SJSA1 (cell line): ENCODE measurements around the gene UGCG. TPM values are rescaled to one million over a fixed set of nuclear protein-coding genes. Genes with fewer than 3 reads are reported as not detected.
A peak's percentile ranks its signal among the peaks of the same experiment; 100 is the strongest.
"Not testable (repeated sequence)": the region's sequence is repeated elsewhere in the genome, so short reads cannot be mapped to it uniquely, and the experiment has no call there.

ENCODE experiments used
- DNase-seq, 2 experiments: peaks; one replicate each; pipeline ENCODE4 v3.0.0-alpha.2; 2015 to 2020; ENCODE audit warnings: low spot score in 2 of 2, low read depth in 1 of 2
- H3K27ac ChIP-seq: fragments of 250-450 bp; sonication (Bioruptor Pico); 2 replicates; pipeline ENCODE4 v1.5.1; 2020; ENCODE audit warnings: mild to moderate bottlenecking, moderate library complexity
- H3K27me3 ChIP-seq: fragments of 250-450 bp; sonication (Bioruptor Pico); replicated peaks from 2 replicates; pipeline ENCODE4 v1.5.1; 2020; ENCODE audit warnings: mild to moderate bottlenecking, moderate library complexity
- H3K36me3 ChIP-seq: fragments of 250-450 bp; sonication (Bioruptor Pico); 2 replicates; pipeline ENCODE4 v1.5.1; 2020; ENCODE audit warnings: mild to moderate bottlenecking
- H3K4me1 ChIP-seq: fragments of 250-450 bp; sonication (Bioruptor Pico); replicated peaks from 2 replicates; pipeline ENCODE4 v1.6.1; 2021; ENCODE audit warnings: mild to moderate bottlenecking
- H3K4me3 ChIP-seq: fragments of 250-450 bp; sonication (Bioruptor Pico); 2 replicates; pipeline ENCODE4 v1.5.1; 2020; ENCODE audit warnings: mild to moderate bottlenecking
- H3K9me3 ChIP-seq: fragments of 250-450 bp; sonication (Bioruptor Pico); replicated peaks from 2 replicates; pipeline ENCODE4 v1.5.1; 2020; ENCODE audit warnings: mild to moderate bottlenecking
- total RNA-seq: library from RNA; depleted of rRNA; stranded (reverse); fragments of >200 nt; shearing (Covaris generic); gene quantifications from 2 replicates; pipeline ENCODE4 v1.2.3, GENCODE V29; 2014

UGCG gene
- total RNA-seq, 1 experiment from 2014 or later: 54.7 TPM

GRCh38 chr9:111957856-111958631, 61.4 kb downstream of the UGCG start:
- Histone ChIP-seq H3K9me3 (no peaks in the 10 kb centered on the region), H3K4me3 (peak overlapping the region; percentile 17; the same call in 1 of the 2 replicates), H3K27ac (peak overlapping the region; percentile 79), H3K4me1 (peaks cover 48% of the 10 kb centered on the region), H3K36me3 (no peaks in the 10 kb centered on the region), H3K27me3 (no peaks in the 10 kb centered on the region)
- DNase-seq: peak; percentile 64 to 74

GRCh38 chr9:111959468-111960359, 63.1 kb downstream of the UGCG start:
- Histone ChIP-seq H3K4me1 (peaks cover 51% of the 10 kb centered on the region), H3K4me3 (no peak overlapping the region), H3K27ac (peak overlapping the region; percentile 79), H3K9me3 (no peaks in the 10 kb centered on the region), H3K36me3 (no peaks in the 10 kb centered on the region), H3K27me3 (no peaks in the 10 kb centered on the region)
- peak; percentile 45 to 56 for DNase-seq

- DNase-seq, H3K9me3 ChIP-seq, H3K4me3 ChIP-seq, H3K27ac ChIP-seq, H3K36me3 ChIP-seq, H3K27me3 ChIP-seq: not testable (repeated sequence)
- H3K4me1 ChIP-seq: peaks cover 58% of the 10 kb centered on the region
Observed at GRCh38 chr9:111960485-111960884, 63.9 kb downstream of the UGCG start.

GRCh38 chr9:111961009-111961408, 64.4 kb downstream of the UGCG start:
- Histone ChIP-seq H3K27ac (no peak overlapping the region), H3K27me3 (no peaks in the 10 kb centered on the region), H3K4me3 (no peak overlapping the region), H3K4me1 (peaks cover 62% of the 10 kb centered on the region), H3K36me3 (no peaks in the 10 kb centered on the region), H3K9me3 (no peaks in the 10 kb centered on the region)
- DNase-seq: no peak

- Histone ChIP-seq H3K4me3 (no peak overlapping the region), H3K36me3 (no peaks in the 10 kb centered on the region), H3K27me3 (no peaks in the 10 kb centered on the region), H3K9me3 (no peaks in the 10 kb centered on the region), H3K27ac (no peak overlapping the region), H3K4me1 (peaks cover 68% of the 10 kb centered on the region)
- DNase-seq: peak; percentile 48 to 57
Observed at GRCh38 chr9:111961575-111961974, 65.0 kb downstream of the UGCG start.

GRCh38 chr9:111962021-111962420, 65.4 kb downstream of the UGCG start:
- Histone ChIP-seq H3K4me3 (no peak overlapping the region), H3K4me1 (peaks cover 72% of the 10 kb centered on the region), H3K27me3 (no peaks in the 10 kb centered on the region), H3K27ac (no peak overlapping the region), H3K36me3 (no peaks in the 10 kb centered on the region), H3K9me3 (no peaks in the 10 kb centered on the region)
- DNase-seq: no peak

GRCh38 chr9:111963995-111964394, 67.4 kb downstream of the UGCG start:
- Histone ChIP-seq H3K36me3 (no peaks in the 10 kb centered on the region), H3K27me3 (no peaks in the 10 kb centered on the region), H3K9me3 (no peaks in the 10 kb centered on the region), H3K27ac (no peak overlapping the region), H3K4me3 (no peak overlapping the region), H3K4me1 (peaks cover 58% of the 10 kb centered on the region)
- no peak for DNase-seq

- H3K36me3 ChIP-seq: no peaks in the 10 kb centered on the region
- no peak overlapping the region for H3K4me3 ChIP-seq
- no peaks in the 10 kb centered on the region for H3K27me3 ChIP-seq
- peaks cover 43% of the 10 kb centered on the region for H3K4me1 ChIP-seq
- no peaks in the 10 kb centered on the region for H3K9me3 ChIP-seq
- peak; percentile 71 to 95 for DNase-seq
- peak overlapping the region; percentile 72 for H3K27ac ChIP-seq
Observed at GRCh38 chr9:111965566-111966019, 69.0 kb downstream of the UGCG start.

GRCh38 chr9:111966124-111966723, 69.6 kb downstream of the UGCG start:
- no peak overlapping the region for H3K4me3 ChIP-seq

GRCh38 chr9:111966861-111967291, 70.3 kb downstream of the UGCG start:
- no peaks in the 10 kb centered on the region for H3K27me3 ChIP-seq
- peaks cover 30% of the 10 kb centered on the region for H3K4me1 ChIP-seq
- H3K4me3 ChIP-seq: no peak overlapping the region
- no peaks in the 10 kb centered on the region for H3K9me3 ChIP-seq
- H3K27ac ChIP-seq: no peak overlapping the region
- H3K36me3 ChIP-seq: no peaks in the 10 kb centered on the region
- no peak for DNase-seq

More at GRCh38 chr9:111966124-111966723, 69.6 kb downstream of the UGCG start:
- Histone ChIP-seq H3K27me3 (no peaks in the 10 kb centered on the region), H3K4me1 (peaks cover 37% of the 10 kb centered on the region), H3K36me3 (no peaks in the 10 kb centered on the region), H3K9me3 (no peaks in the 10 kb centered on the region), H3K27ac (peak overlapping the region; percentile 50)
- DNase-seq: no peak

- H3K27ac ChIP-seq: no peak overlapping the region
- no peaks in the 10 kb centered on the region for H3K9me3 ChIP-seq
- no peaks in the 10 kb centered on the region for H3K36me3 ChIP-seq
- DNase-seq: no peak
- no peaks in the 10 kb centered on the region for H3K27me3 ChIP-seq
- H3K4me1 ChIP-seq: peaks cover 26% of the 10 kb centered on the region
- no peak overlapping the region for H3K4me3 ChIP-seq
Observed at GRCh38 chr9:111967621-111968020, 71.0 kb downstream of the UGCG start.

- no peak for DNase-seq
- H3K9me3 ChIP-seq: no peaks in the 10 kb centered on the region
- H3K4me3 ChIP-seq: no peak overlapping the region
- no peaks in the 10 kb centered on the region for H3K27me3 ChIP-seq
- no peak overlapping the region for H3K27ac ChIP-seq
- H3K4me1 ChIP-seq: peaks cover 26% of the 10 kb centered on the region
- H3K36me3 ChIP-seq: no peaks in the 10 kb centered on the region
Observed at GRCh38 chr9:111969061-111969460, 72.4 kb downstream of the UGCG start.

GRCh38 chr9:111969622-111970021, 73.0 kb downstream of the UGCG start:
- Histone ChIP-seq H3K27me3 (no peaks in the 10 kb centered on the region), H3K4me3 (no peak overlapping the region), H3K4me1 (peaks cover 23% of the 10 kb centered on the region), H3K36me3 (no peaks in the 10 kb centered on the region), H3K27ac (no peak overlapping the region), H3K9me3 (no peaks in the 10 kb centered on the region)
- DNase-seq: no peak
